ENCODE measurements around the gene GPSM1.

Gene GPSM1

DNA sequence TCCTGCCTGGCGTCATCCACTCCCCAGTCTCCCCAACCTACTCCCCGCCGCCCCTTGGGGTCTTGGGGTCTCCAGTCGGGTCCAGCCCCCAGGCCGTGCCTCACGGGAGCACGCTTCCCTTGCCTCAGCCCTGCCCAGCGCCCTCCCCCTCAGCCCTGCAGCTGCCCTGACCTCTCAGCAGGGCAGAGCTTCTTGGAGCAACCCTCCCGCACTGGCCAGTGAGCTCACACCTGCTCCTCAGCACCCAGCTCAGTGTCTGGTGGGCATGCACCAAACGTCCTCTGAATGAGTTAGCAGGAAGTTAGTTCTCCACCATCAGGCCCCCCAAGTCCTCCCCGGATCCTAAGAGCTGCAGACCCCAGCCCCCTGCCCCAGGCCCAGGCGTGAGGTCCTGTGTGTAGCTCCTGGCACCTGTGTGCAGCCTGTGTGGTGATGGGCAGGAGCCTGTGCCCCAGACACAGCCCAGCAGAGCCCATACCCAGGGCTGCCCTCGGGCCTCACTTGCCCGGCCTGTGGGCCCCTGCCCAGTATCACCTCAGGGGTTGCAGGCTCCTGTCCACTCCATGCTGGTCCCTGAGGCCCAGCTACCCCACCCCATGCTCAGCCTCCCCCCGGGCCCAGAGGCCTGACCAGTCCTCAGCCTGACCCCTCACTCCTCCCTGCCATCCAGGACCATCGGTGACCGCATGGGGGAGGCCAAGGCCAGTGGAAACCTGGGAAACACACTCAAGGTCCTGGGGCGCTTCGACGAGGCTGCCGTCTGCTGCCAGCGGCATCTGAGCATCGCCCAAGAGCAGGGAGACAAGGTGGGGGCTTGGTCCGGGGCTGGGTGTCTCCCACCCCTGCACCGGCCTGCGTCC is 8.2 kb downstream of the GPSM1 start:
- no peak for DNase-seq

DNA sequence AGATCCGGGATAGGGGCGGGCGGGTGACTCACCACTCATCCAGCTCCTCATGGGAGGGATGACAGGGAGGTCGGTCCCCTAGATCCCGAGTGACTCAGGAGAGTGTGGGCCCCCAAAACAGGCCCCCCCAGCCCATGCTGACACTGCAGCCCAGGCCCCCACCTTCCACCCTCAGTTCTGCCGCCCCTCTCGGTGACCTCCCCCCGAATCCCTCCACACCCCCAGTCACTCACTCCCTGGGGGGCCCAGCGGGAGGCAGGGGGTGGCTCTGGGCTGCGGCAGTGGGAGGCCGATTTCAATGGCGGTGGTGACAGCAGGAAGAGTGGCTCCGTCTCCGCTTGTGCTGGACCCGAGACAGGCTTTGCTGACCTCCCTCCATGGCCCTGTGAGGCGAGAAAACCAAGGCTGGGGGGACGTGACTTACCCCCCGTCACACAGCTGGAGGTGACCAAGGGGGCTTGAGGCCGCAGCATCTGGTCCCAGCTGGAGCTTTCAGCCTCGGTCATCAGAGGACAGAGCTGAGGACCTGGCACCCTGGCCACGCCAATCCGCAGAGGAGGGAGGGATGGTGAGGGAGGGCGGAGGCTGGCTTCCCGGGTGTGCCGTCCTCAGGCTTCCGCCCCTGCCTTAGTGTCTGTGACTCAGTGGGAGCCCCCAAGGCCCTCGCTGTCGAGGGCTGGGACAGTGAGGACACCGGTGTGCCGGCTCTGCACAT is 9.0 kb downstream of the GPSM1 start:
- DNase-seq: no peak

DNA sequence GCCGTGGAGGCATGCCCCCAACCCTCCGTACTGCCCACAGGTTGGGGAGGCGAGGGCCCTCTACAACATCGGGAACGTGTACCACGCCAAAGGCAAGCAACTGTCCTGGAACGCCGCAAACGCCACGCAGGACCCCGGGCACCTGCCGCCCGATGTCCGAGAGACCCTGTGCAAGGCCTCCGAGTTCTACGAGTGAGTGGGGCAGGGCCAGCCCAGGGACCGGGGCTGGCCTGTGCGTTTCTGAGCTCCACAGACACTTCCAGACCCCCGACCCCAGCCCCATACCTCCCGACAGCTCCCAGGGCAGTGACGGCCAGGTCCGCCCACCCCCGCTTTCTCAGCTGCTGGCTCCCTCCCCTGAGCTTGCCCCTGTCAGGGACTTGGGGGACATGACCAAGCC is 9.5 kb downstream of the GPSM1 start:
- DNase-seq: no peak

DNA sequence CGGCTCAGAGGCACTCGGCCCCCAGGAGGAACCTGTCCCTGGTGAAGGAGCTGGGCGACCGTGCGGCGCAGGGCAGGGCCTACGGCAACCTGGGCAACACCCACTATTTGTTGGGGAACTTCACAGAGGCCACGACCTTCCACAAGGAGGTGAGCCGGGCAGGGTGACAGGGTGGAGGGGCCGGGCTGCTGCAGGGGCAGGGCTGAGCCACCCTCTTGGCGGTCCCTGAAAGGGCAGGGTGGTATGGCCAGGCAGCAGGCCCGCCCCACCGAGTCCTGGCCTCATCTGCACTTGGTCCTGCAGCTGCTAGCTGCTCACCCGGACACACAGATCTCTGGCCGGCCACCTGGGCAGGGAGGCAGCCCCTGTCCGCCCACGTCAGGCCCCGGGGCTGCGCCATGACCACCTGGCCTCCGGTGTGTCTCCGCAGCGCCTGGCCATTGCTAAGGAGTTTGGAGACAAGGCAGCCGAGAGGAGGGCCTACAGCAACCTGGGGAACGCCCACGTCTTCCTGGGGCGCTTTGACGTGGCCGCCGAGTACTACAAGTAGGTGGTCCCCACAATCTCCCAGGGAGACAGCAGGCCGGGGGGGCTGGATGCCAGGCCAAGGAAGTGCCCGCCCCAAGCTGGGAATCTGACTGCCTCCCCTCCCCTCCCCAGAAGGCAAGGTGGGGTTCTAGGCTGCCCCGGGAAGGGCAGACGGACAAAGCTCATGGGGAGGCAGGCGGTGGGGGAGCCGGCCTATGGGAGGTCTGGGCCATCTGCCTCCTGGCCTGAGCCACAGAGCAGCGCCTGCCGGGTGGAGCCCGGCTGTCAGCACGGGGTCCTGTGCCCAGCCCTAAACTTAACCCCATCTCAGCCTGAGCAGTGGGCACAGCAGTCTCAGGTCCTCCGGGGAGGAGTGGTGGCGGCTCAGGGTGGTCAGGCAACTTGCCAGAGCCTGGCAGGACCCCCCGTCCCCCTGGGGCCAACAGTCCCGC is 10.4 kb downstream of the GPSM1 start:
- no peak for DNase-seq

DNA sequence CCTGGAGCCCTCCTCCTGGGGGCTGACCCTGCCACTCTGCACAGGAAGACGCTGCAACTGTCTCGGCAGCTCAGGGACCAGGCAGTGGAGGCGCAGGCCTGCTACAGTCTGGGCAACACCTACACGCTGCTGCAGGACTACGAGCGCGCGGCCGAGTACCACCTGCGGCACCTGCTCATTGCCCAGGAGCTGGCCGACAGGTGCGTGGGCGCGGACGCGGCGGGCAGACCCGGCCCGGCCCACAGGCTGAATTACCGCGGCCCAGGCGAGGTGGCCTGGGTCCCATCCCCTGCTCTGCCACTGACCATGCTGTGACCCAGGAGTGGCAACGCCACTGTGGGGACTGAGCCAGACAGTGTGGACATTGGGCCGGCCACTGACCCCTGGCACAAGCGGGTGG is 11.2 kb downstream of the GPSM1 start:
- DNase-seq: no peak

DNA sequence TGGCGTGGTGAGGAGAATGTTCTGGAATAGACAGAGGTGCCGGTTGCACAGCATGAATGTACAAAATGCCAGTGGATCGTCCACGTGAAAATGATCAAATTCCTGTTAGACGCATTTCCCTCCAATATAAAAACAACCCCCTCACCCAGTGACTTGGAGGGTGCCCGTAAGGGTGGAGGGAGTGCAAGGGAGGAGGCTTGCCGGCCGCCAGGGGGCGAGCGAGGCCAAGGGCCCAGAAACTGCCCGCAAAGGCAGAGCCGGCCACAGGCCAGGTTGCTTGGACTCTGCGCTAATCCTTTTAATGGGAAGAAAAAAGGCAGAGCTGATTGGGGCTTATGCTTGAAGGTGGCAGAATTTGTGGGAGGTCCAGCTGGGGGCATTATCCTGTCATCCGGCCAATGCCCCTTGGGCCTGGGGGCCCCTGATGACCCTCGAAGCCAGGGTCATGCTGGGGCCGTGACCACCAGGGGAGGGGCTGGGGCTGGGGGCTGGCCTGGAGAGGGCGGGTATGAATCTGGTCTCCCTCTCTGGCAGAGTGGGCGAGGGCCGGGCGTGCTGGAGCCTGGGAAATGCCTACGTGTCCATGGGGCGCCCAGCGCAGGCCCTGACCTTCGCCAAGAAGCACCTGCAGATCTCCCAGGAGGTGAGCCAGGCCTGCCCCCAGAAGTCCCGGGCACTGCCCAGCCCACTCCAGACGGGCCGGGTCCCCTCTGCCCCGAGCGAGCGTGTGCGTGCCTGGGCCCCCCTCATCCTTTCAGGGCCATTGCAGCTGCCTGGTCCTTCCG is 12.0 kb downstream of the GPSM1 start:
- DNase-seq: peak; percentile 82

DNA sequence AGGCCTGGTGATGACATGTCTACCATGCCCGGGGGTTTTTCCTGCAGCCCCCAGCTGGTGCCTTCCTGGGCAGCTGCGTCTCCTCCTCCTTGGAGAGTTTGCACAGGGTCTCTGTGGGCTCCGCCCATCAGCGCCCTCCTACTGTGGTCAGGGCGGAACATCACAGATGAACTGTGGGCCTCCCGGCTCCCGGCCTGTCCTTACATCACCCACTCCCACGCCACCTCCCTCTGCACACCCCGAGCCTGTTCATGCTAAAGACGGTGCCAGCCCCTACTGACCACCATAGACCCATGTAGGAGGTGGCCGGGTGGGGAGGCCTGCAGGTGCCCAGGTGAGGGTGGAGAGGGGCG is 12.6 kb downstream of the GPSM1 start:
- no peak for DNase-seq

DNA sequence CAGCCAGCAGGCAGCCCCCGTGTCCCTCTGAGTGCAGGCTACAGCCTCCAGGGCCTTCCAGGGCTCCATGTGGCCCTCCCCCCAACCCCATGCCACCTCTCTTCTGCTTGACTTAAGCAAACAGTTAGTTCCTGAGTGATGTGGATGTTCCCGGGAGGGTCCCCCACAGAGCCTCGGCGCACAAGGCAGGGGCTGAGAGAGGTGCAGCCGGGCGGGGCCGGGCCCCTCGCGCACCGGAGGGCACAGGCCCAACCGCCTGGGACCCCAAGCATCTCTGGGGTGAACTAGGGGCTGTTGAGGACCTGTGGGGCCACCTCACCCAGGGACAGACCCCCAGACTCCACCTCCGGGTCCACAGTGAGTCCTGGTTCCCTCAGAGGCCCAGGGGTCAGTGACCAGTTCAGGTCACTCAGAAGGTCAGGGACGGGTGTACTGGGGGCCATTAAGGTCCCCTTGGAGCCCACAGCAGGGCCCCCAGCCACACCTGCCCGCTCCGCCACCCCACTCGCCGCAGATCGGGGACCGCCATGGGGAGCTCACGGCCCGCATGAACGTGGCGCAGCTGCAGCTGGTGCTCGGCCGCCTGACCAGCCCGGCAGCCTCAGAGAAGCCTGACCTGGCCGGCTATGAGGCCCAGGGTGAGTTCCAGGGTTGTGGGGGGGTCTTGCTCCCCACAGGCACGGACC is 13.2 kb downstream of the GPSM1 start:
- no peak for DNase-seq

DNA sequence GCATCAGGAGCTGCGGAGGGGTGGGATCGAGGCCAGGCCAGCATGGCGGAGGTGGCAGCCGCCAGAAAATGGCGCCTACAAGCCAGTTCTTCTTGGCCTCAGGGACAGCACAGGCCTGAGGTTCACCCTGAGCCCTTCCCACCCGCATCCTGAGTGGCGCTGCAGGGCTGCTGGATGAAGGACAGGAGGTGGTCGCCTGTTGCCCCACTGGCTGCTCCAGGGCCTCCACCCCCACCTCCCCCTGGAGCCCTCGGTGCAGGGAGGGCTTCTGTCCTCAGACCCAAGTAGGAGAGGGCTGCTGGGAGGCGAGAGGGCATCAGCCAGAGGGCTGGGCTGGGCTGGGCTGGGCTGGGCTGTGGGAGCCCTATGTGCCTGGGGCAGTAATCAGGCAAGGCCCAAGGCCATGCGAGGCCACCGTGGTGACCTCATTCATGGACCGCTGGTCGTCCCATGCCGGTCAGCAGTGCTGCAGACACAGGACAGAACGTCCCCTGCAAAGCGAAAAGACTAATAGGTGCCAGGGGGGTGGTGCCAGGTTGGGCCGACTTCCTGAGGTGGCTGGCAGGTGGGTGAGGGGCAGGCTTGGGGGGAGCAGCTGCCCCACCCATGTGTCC is 13.8 kb downstream of the GPSM1 start:
- no peak for DNase-seq

DNA sequence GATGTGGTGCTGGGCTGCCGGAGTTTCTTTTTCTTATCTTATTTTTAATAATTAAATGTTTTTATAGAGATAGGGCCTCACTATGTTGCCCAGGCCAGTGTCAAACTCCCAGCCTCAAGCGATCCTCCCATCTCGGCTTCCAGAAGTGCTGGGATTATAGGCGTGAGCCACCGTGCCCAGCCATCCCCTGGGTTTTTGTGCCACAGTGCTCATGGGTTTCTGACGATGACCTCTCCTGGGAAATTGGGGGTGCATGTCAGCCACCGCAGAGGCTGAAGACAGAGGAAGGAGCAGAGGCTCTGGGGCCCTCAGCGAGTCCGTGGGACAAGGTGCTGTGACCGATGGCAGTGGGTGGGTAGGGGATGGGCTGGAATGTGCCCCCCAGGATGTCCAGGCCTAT is 14.4 kb downstream of the GPSM1 start:
- DNase-seq: no peak

DNA sequence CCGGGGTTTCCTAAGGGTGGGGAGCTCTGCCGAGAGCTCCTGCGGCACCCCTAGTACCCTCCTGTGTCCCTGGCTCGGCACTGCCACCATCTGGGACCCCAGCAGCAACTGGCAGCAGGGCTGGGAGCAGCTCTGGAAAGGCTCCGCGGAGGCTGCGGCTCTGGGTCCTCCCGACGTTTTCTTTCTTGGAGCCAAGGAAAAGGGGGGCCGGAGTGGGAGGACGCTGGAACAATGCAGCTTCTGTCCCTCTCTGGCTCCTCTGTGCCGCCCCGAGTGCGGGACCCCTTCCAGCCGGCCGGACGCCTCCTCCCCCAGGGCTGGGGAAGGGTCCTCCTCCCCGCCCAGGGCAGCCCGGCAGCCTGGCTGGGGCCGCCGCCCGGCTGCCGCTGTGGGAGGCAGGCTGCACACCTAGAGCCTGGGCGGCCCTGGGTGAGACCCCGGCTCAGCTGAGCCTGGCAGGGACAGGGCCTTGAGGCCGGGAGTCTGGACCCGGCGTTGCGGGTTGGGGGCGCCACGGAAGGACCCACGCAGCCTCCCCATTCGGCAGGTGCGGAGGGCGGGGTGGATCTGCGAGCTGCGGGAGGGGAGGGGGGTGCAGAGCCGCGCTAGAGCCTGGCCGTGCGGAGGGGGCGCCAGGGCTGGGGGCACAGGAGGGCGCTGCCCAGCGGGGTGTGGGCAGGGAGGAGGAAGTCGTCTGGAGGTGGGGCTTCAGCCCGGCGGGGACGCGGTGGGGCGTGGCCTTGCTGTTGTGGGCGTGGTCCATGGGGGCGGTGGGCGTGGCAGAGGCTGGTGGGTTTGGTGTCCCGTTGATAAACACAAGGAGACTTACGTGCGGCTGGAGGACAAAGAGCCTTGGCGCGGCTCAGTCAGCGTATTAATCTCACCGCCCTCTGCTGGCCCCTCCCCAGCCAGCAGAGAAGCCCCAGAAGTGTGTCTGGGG is 15.1 kb downstream of the GPSM1 start:
- peak; percentile 77 for DNase-seq

DNA sequence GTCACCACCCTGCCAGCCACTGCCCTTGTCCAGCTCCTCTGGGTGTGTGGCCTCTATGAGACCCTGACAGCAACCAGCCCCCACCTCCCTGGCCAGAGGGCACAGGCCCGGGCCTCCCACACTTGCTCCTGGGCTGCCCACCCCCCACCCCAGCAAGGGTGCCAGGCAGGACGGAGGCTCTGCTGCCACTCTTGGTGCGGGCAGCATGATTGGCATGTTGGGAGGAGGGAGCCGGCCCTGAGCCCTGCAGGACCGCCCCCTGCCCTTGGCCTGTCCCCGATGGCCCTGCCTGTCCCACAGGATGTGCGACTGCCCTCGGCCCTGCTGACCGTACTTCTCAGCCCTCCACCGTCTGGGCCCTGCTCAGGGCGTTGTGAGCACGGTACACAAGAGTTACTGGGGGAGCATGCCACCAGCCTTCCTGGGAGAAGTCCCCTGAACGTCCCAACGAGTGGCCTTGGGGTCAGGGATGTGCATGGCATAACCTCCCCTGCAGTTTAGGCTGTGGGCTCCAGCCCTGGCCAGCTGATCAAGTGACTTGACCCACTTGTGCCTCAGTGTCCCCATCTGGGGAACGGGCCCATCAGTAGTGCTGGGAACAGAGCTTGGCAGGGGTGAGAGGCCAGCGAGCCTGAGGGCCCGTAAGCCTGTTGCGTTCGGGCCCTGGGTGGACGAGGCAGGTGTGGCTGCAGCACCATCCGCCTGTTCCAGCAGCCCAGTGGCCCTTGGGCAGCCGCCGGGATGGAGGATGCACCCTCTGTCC is 16.0 kb downstream of the GPSM1 start:
- DNase-seq: no peak

DNA sequence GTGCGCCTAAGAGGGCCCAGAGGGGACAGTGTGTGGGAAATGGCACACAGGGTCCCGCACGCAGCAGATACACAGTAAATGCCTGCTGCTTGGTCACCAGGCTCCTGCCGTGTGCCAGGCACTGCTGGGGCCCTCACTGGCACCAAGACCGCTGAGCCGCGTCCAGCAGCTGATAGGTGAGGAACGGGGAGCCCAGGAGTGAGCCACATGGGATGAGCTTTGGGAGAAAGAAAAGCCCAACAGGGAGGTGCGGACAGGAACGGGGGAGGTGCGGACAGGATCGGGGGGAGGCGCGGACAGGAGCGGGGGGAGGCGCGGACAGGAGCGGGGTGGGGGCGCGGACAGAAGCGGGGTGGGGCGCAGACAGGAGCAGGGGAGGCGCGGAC is 16.5 kb downstream of the GPSM1 start:
- no peak for DNase-seq

DNA sequence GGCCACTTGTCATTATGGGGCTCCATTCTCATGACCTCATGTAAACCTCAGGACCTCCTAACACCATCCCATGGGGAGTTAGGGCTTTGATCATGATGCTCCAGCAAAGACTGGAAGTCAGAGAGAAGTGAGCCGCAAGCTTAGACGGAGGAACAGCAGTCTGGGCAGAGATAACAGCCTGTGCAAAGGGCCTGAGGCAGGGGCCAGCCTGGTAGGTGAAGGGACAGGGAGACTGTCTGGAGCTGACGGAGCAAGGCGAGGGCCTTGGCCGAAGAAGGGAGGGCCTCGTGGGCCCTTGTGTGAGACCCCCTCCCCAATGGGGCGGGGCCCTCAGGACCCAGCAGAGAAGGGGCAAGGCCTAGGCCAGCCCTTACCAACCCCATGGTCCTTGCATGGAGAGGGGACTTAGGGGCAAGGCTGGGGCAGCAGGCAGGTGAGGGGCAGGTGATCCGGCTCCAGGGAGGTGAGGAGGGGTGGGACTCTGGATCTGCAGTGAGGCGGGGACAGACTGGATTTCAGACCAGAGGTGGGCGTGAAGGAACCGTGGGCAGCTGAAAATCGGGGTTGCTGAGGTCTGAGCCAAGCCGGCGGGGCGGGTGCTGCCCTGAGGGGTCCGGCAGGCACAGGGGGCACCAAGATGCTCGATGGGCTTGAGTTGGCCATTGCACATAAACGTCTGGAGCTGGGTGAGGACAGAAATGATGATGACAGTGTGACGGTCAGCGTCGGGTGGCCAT is 17.4 kb downstream of the GPSM1 start:
- DNase-seq: no peak

DNA sequence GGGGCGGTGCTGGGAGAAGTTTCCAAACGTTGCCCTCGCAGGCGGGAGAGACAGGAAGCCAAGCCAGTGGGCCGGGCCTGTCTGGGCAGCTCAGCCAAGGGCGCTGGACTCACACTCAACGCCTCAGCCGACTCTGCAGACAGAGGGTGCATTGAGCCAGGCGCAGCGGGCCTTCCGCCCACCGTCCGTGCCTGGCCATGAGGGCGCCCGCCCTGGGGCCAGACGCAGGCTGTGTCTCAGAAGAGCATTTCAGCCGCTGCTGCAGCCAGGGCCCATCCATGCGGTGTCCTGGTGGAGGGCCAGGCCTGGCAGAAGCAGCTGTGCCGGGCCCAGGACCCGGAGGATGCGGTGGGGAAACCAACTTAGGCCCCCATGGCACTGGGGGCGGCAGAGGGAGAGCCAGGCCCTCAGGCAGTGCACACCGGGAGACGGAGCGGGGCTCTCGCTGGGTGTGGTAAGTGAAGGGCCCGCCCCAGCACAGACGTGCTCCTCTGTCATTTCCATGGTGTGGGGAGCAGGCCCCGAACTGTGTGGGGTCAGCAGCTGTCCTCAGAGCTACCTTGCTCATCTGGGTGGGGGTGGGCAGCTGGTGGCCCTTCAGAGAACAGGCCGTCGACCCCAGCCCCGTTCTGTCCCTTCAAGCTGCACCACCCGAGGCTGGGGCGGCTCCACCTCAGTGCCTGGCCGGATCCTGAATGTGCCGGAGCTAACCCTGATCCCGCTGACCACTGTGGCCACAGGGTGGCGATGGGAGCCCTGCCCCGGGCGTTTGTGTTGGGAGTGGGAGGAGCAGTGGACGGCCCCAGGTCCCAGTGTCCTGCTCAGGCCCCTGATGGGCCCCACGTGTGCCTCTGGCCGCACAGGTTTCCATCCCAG is 18.2 kb downstream of the GPSM1 start:
- peak; percentile 87 for DNase-seq

DNA sequence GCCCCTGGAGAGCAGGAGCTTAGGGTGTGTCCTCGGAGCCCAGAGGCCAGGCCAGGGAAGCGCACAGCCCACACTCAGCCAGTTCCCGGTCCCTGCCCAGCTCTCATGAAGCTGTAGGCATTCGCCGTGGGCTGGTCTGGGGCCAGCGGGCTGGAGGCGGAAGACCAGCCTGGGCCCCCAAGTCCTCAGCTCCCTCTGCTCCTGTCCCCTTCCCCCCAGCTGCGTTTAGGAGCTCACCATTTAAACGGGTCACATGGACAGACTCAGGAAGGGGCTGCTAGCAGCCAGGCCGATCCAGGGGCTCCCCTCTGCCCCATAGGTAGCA is 18.8 kb downstream of the GPSM1 start:
- no peak for DNase-seq

DNA sequence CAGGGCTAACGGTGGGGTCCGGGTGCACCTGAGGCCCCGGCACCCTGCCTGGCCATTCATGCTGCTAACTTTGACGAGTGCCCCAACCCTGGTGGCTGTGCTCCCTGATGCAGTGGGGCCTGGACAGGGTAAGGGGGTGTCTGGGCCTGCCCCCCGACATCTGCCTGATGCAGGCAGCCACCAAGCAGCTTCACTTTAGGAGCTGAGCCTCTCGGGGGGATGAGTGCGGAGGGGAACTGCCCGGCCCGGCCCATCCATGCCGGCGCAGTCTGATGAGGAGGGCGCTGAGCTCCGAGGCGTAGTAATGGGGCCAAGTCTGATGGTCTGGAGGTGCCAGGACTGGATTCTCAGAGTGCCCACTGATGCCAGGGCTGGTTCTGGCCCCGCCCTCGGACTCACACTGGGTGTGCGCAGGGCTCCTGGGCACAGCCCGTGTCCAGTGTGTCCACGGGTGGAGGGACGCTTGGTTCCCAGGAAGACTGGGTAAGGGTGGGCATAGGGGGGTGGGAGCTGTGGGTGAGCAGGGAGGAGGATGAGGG is 19.7 kb downstream of the GPSM1 start:
- DNase-seq: no peak

Data from midbrain (tissue), 1 donor.